Coronary artery (tissue), 2 donors: Measurements from ENCODE around the gene PACS1.
A peak's percentile ranks its signal among the peaks of the same experiment; 100 is the strongest.

ENCODE experiments used
- DNase-seq: peaks from one replicate; pipeline ENCODE4 v3.0.0-alpha.2; 2017; ENCODE audit warnings: low spot score
- H3K27ac ChIP-seq, 2 donors: fragments of 200-600 bp; sonication (generic); one replicate each; pipeline ENCODE4 v1.5.1; 2016 to 2019
- H3K4me3 ChIP-seq: fragments of 200-600 bp; sonication (generic); 2 replicates; pipeline ENCODE4 v1.5.1; 2016; ENCODE audit warnings: mild to moderate bottlenecking, moderate library complexity
- CTCF ChIP-seq: fragments of 200-600 bp; sonication (generic); IDR thresholded peaks from one replicate; pipeline ENCODE4 v1.5.1; 2019; ENCODE audit warnings: antibody characterized with exemption

Gene PACS1

DNA sequence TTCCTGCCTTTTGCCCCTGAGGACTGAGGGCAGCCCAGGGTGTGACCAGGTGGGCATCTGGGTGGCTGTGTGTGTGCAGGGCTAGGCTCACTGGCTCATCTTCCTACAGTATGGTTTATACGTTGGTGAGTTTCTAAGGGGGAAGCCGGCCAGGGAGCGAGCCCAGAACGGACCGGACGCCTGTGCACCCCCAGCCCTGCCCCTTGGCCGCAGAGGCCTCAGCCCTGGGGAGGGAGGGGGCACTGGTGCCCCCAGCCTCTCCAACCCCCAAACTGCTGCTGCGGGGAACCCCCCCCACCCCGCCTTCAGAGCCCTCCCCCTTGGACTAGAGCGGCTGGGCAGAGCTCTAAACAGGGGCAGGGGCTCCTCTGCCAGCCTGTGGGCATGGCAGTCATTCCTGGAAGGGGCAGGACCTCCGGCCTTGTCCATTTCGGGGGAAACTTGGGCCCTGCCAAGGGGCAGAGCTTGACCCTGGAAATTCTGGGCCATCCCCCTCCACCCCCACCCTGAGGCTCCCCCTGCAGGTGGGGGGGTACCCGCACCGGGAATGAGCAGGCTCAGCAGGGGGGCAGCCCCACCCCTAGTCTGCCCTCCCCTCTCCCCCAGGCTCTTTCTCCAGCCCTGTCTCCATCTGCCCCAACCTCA lies 213.5 kb downstream of the PACS1 start:
- no peak for DNase-seq
- no peak overlapping the region for H3K4me3 ChIP-seq
- TF ChIP-seq CTCF = no peak
- no peak overlapping the region for H3K27ac ChIP-seq

- no peak overlapping the region for H3K4me3 ChIP-seq
- DNase-seq = no peak
- H3K27ac ChIP-seq = no peak overlapping the region
Measured at GRCh38 chr11:66284526-66285078, 214.5 kb downstream of the PACS1 start.

DNA sequence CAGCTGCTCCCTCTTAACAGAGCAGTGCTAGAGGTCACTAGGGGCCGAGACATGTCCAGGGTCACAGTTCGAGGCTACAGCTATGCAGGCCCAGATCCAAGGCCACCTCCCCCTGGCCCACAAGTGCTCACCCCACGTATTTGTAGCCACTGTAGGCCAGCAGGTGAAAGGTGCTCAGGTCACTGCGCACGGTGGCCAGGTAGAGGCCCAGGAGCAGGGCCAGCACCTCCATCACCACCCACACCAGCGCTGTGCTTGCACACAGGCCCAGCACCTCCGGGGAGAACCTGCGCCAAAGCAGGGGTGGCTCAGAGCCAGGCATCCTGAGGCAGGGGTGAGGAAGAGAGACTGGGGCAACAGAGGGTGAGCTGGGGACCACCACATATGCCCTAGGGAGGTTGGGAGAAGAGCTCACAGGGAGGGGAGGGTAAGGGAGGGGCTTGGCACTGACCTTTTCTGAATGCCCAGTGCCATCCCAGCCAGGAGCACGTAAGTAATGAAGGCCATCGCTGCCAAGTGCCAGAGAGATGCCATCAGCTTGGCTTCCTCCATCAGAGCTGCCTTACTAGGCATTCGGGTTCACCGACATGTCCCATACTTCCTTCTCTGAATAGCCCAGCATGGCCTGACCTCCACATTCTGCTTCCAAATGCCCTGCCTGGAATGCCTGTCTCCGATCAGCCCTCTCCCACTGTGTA lies 215.3 kb downstream of the PACS1 start:
- no peak overlapping the region for H3K27ac ChIP-seq
- no peak for TF ChIP-seq CTCF
- no peak overlapping the region for H3K4me3 ChIP-seq
- DNase-seq = no peak

More at GRCh38 chr11:66284526-66285078, 214.5 kb downstream of the PACS1 start:
- no peak for TF ChIP-seq CTCF

GRCh38 chr11:66286699-66287098 lies 216.6 kb downstream of the PACS1 start:
- DNase-seq = no peak
- Histone ChIP-seq H3K27ac (no peak overlapping the region), H3K4me3 (no peak overlapping the region)
- no peak for TF ChIP-seq CTCF

- peak overlapping the region; percentile 87 for H3K4me3 ChIP-seq
Measured at GRCh38 chr11:66287211-66287888, 217.3 kb downstream of the PACS1 start.

More at GRCh38 chr11:66287211-66287888, 217.3 kb downstream of the PACS1 start:
- H3K27ac ChIP-seq = peak overlapping the region in 1 of 2 donors; percentile 96
- no peak for TF ChIP-seq CTCF
- DNase-seq = no peak
